Activated naive CD8-positive, alpha-beta T cell treated with anti-CD3 and anti-CD28 coated beads, Interleukin-2, amount 50 U/mL, for 24 hours (primary cell): ENCODE data around the gene CDSN.

Source experiments
- ATAC-seq: fragments of 150-1000 bp; cut with Tn5 transposase; one replicate; pipeline ENCODE4 v1.10.0; 2021
- DNase-seq: peaks from one replicate; pipeline ENCODE4 v3.0.0; 2021
- H3K27ac Mint-ChIP-seq: one replicate; pipeline ENCODE4 v1.8.0; 2021; ENCODE audit warnings: mild to moderate bottlenecking, mixed read lengths
- H3K27me3 Mint-ChIP-seq: one replicate; pipeline ENCODE4 v1.8.0; 2021; ENCODE audit warnings: mixed read lengths
- H3K36me3 Mint-ChIP-seq: one replicate; pipeline ENCODE4 v1.8.0; 2021; ENCODE audit warnings: low read depth, mixed read lengths
- H3K4me1 Mint-ChIP-seq: one replicate; pipeline ENCODE4 v1.8.0; 2021; ENCODE audit warnings: mixed read lengths
- H3K4me3 Mint-ChIP-seq: one replicate; pipeline ENCODE4 v1.8.0; 2021; ENCODE audit warnings: mild to moderate bottlenecking, moderate library complexity, mixed read lengths
- H3K9me3 Mint-ChIP-seq: one replicate; pipeline ENCODE4 v1.8.0; 2021; ENCODE audit warnings: mixed read lengths

CDSN gene

GRCh38 chr6:31114970-31115849 lies 5.0 kb downstream of the CDSN start:
- Mint-ChIP-seq H3K27me3 (peaks cover 3% of the 10 kb centered on the region), H3K36me3 (no peaks in the 10 kb centered on the region), H3K27ac (no peak overlapping the region), H3K4me1 (no peaks in the 10 kb centered on the region), H3K9me3 (no peaks in the 10 kb centered on the region), H3K4me3 (no peak overlapping the region)
- DNase-seq (no peak), ATAC-seq (no peak)

GRCh38 chr6:31114541-31114878 lies 5.7 kb downstream of the CDSN start, which contains the start of gene PSORS1C1:
PSORS1C1 (plus strand) TSS chr6:31114800; CDS start chr6:31129633, 14,833 bp downstream.
- Mint-ChIP-seq H3K27ac (no peak within 1 kb of the TSS), H3K4me1 (no peaks in the 10 kb centered on the region), H3K36me3 (no peaks in the 10 kb centered on the region), H3K9me3 (no peaks in the 10 kb centered on the region), H3K27me3 (peaks cover 3% of the 10 kb centered on the region), H3K4me3 (no peak within 1 kb of the TSS)
- DNase-seq = no peak
- ATAC-seq = no peak

GRCh38 chr6:31113861-31114540 lies 6.2 kb downstream of the CDSN start:
- ATAC-seq = no peak
- no peaks in the 10 kb centered on the region for H3K36me3 Mint-ChIP-seq
- H3K4me1 Mint-ChIP-seq = no peaks in the 10 kb centered on the region
- no peak overlapping the region for H3K27ac Mint-ChIP-seq
- no peak overlapping the region for H3K4me3 Mint-ChIP-seq
- peaks cover 5% of the 10 kb centered on the region for H3K27me3 Mint-ChIP-seq
- H3K9me3 Mint-ChIP-seq = no peaks in the 10 kb centered on the region
- no peak for DNase-seq

GRCh38 chr6:31112478-31112877 lies 7.8 kb downstream of the CDSN start, which contains the start of gene C6orf15:
C6orf15 (minus strand) TSS chr6:31112575; CDS start chr6:31112555, 20 bp downstream.
- H3K27ac Mint-ChIP-seq = no peak within 1 kb of the TSS
- ATAC-seq (no peak), DNase-seq (no peak)
- no peaks in the 10 kb centered on the region for H3K9me3 Mint-ChIP-seq
- no peak within 1 kb of the TSS for H3K4me3 Mint-ChIP-seq
- H3K36me3 Mint-ChIP-seq = no peaks in the 10 kb centered on the region
- H3K4me1 Mint-ChIP-seq = no peaks in the 10 kb centered on the region
- H3K27me3 Mint-ChIP-seq = peaks cover 1% of the 10 kb centered on the region

- Mint-ChIP-seq H3K4me3 (no peak overlapping the region), H3K9me3 (no peaks in the 10 kb centered on the region), H3K4me1 (no peaks in the 10 kb centered on the region), H3K27ac (no peak overlapping the region), H3K36me3 (no peaks in the 10 kb centered on the region), H3K27me3 (peaks cover 1% of the 10 kb centered on the region)
- DNase-seq (no peak), ATAC-seq (no peak)
Measured at GRCh38 chr6:31111712-31112111, 8.5 kb downstream of the CDSN start.

- H3K4me1 Mint-ChIP-seq = no peaks in the 10 kb centered on the region
- peaks cover 1% of the 10 kb centered on the region for H3K27me3 Mint-ChIP-seq
- no peak for ATAC-seq
- H3K36me3 Mint-ChIP-seq = no peaks in the 10 kb centered on the region
- no peaks in the 10 kb centered on the region for H3K9me3 Mint-ChIP-seq
- DNase-seq = no peak
- H3K27ac Mint-ChIP-seq = no peak overlapping the region
- no peak overlapping the region for H3K4me3 Mint-ChIP-seq
Measured at GRCh38 chr6:31110825-31111582, 9.2 kb downstream of the CDSN start.

- Mint-ChIP-seq H3K36me3 (no peaks in the 10 kb centered on the region), H3K4me3 (no peak overlapping the region), H3K4me1 (peaks cover 2% of the 10 kb centered on the region), H3K27ac (no peak overlapping the region), H3K9me3 (no peaks in the 10 kb centered on the region), H3K27me3 (peaks cover 1% of the 10 kb centered on the region)
- no peak for ATAC-seq
- DNase-seq = no peak
Measured at GRCh38 chr6:31107052-31107451, 13.2 kb downstream of the CDSN start.

- DNase-seq (no peak), ATAC-seq (no peak)
- H3K4me3 Mint-ChIP-seq = no peak overlapping the region
- H3K9me3 Mint-ChIP-seq = no peaks in the 10 kb centered on the region
- no peak overlapping the region for H3K27ac Mint-ChIP-seq
- H3K4me1 Mint-ChIP-seq = peaks cover 2% of the 10 kb centered on the region
- H3K36me3 Mint-ChIP-seq = no peaks in the 10 kb centered on the region
- H3K27me3 Mint-ChIP-seq = no peaks in the 10 kb centered on the region
Measured at GRCh38 chr6:31103136-31103535, 17.1 kb downstream of the CDSN start.

- H3K9me3 Mint-ChIP-seq = no peaks in the 10 kb centered on the region
- H3K27ac Mint-ChIP-seq = no peak overlapping the region
- H3K4me1 Mint-ChIP-seq = peaks cover 39% of the 10 kb centered on the region
- ATAC-seq (no peak), DNase-seq (no peak)
- H3K27me3 Mint-ChIP-seq = no peaks in the 10 kb centered on the region
- no peaks in the 10 kb centered on the region for H3K36me3 Mint-ChIP-seq
- H3K4me3 Mint-ChIP-seq = no peak overlapping the region
Measured at GRCh38 chr6:31098449-31098938, 21.8 kb downstream of the CDSN start.

- no peak overlapping the region for H3K4me3 Mint-ChIP-seq
- no peak overlapping the region for H3K27ac Mint-ChIP-seq
- DNase-seq (no peak), ATAC-seq (no peak)
- no peaks in the 10 kb centered on the region for H3K27me3 Mint-ChIP-seq
- H3K4me1 Mint-ChIP-seq = peaks cover 37% of the 10 kb centered on the region
- no peaks in the 10 kb centered on the region for H3K9me3 Mint-ChIP-seq
- H3K36me3 Mint-ChIP-seq = no peaks in the 10 kb centered on the region
Measured at GRCh38 chr6:31096656-31097055, 23.6 kb downstream of the CDSN start.

- ATAC-seq (no peak), DNase-seq (no peak)
- peaks cover 37% of the 10 kb centered on the region for H3K4me1 Mint-ChIP-seq
- H3K4me3 Mint-ChIP-seq = no peak overlapping the region
- no peaks in the 10 kb centered on the region for H3K9me3 Mint-ChIP-seq
- no peak overlapping the region for H3K27ac Mint-ChIP-seq
- no peaks in the 10 kb centered on the region for H3K27me3 Mint-ChIP-seq
- no peaks in the 10 kb centered on the region for H3K36me3 Mint-ChIP-seq
Measured at GRCh38 chr6:31096215-31096614, 24.0 kb downstream of the CDSN start.

GRCh38 chr6:31094389-31094881 lies 25.8 kb downstream of the CDSN start:
- DNase-seq (peak; percentile 12), ATAC-seq (peak; percentile 43)
- Mint-ChIP-seq H3K27me3 (no peaks in the 10 kb centered on the region), H3K4me3 (peak overlapping the region; percentile 34), H3K36me3 (no peaks in the 10 kb centered on the region), H3K9me3 (no peaks in the 10 kb centered on the region), H3K27ac (peak overlapping the region; percentile 77), H3K4me1 (peaks cover 37% of the 10 kb centered on the region)

GRCh38 chr6:31092769-31093505 lies 27.3 kb downstream of the CDSN start:
- ATAC-seq = no peak
- no peaks in the 10 kb centered on the region for H3K36me3 Mint-ChIP-seq
- no peaks in the 10 kb centered on the region for H3K27me3 Mint-ChIP-seq
- DNase-seq = no peak
- peaks cover 37% of the 10 kb centered on the region for H3K4me1 Mint-ChIP-seq
- H3K4me3 Mint-ChIP-seq = no peak overlapping the region
- no peak overlapping the region for H3K27ac Mint-ChIP-seq
- H3K9me3 Mint-ChIP-seq = no peaks in the 10 kb centered on the region

GRCh38 chr6:31092238-31092637 lies 28.0 kb downstream of the CDSN start:
- ATAC-seq (no peak), DNase-seq (no peak)
- Mint-ChIP-seq H3K27ac (no peak overlapping the region), H3K27me3 (no peaks in the 10 kb centered on the region), H3K9me3 (no peaks in the 10 kb centered on the region), H3K4me3 (no peak overlapping the region), H3K36me3 (no peaks in the 10 kb centered on the region), H3K4me1 (peaks cover 34% of the 10 kb centered on the region)
